NOMO-1 treated with DMSO at 0.1 percent for 48 hours (cell line): ENCODE results near the gene ST8SIA3.

ENCODE experiments used
- DNase-seq: peaks from one replicate; lab custom pipeline; 2025; ENCODE audit not compliant: unreplicated experiment; lab: John Stamatoyannopoulos, UW

Gene ST8SIA3, protein sequence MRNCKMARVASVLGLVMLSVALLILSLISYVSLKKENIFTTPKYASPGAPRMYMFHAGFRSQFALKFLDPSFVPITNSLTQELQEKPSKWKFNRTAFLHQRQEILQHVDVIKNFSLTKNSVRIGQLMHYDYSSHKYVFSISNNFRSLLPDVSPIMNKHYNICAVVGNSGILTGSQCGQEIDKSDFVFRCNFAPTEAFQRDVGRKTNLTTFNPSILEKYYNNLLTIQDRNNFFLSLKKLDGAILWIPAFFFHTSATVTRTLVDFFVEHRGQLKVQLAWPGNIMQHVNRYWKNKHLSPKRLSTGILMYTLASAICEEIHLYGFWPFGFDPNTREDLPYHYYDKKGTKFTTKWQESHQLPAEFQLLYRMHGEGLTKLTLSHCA

DNA sequence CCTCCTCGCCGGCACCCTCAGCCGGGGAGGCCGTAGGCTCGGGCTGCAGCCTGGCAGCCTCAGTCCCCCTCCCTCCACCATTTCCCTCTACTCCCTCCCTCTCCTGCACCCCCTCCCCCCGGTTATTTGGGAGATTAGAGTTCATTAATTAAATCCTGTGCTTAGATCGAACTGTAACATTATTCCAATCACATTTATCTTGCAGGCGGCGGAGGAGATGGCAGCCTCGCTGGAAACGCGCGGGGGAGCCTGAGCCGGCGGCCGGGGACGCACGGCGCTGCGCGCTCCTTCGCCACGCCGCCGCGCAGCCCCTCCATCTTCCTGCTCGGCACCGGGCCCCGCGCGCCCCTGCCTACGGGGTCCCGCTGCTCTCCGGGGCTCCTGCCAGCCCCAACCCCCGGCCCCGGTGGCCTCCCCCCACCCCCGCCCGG, at the start of gene ST8SIA3:
Gene ST8SIA3, plus strand, starts transcription at position 287 of the 431 bp plus-strand sequence. CDS start 290 bp downstream, outside the sequence.
- DNase-seq: no peak

DNA sequence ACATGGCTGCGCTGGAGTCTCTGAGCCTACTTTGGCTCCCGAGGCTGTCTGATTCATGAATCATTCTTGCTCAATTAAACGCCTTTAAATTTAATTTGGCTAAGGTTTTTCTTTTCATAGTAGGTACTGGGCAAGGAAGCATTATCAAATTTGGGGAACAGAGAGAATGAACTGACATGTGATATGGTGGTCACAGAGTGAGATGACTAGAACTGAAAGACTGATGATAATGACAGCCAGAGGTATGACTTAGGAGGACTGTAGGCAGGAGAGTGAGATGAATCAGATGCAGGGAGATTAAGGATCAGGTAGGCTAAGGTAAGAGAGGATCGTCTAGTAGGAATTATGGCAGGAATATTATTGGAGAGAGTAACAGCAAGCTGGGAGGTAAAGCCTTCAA, 40.9 kb upstream of the ST8SIA3 start:
- DNase-seq: no peak

DNA sequence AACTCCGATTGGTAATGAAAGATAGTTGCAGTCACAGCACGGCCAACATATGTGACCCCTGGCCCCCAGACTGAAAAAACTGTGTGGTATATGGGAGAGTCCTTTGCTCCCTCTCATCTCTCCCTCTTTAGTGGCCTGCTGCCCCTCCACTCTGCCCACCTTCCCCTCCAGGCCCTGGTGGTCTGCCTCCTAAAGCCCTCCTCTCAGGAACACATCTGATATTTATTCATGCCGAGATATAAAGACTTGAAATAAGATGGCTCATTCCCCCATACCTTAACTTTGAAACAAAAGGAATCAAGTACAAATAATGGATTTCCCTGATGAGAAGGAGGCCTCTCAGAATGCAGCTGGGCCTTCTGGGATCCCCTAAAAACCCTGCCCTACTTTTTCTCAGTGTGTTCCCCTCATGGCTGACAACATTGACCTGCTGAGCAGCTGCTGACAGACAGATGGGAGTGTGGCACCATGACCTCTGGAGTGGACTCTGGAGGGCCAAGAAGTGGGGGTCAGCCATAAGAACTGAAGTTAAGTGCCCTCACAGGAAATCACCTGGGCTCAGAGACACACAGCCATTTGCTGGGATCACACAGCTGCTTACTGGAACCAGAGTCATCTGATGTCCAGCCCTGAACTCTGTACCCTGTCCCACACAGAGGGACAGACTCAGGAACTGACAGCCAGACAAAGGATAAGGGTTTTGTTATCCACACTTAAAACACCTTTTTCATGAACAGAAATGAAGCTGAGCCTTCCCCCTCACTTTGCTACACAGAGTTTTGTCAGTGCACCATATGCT, 39.8 kb upstream of the ST8SIA3 start:
- no peak for DNase-seq

DNA sequence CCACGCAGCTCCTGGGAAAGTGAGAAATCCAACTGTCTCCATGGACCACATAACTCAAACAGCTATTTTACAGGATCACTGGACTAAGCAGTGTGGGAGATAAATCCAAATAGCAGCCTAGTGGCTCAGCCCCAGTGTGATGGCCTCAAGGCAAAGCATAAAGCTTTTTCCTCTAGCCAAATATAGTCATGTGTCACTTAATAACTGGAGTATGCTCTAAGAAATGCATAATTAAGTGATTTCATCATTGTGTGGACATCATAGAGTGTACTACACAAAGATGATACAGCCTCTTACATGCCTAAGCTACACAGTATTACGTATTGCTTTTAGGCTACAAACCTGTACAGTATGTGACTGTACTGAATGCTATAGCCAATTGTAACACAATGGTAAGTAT, 31.8 kb upstream of the ST8SIA3 start:
- DNase-seq: no peak

DNA sequence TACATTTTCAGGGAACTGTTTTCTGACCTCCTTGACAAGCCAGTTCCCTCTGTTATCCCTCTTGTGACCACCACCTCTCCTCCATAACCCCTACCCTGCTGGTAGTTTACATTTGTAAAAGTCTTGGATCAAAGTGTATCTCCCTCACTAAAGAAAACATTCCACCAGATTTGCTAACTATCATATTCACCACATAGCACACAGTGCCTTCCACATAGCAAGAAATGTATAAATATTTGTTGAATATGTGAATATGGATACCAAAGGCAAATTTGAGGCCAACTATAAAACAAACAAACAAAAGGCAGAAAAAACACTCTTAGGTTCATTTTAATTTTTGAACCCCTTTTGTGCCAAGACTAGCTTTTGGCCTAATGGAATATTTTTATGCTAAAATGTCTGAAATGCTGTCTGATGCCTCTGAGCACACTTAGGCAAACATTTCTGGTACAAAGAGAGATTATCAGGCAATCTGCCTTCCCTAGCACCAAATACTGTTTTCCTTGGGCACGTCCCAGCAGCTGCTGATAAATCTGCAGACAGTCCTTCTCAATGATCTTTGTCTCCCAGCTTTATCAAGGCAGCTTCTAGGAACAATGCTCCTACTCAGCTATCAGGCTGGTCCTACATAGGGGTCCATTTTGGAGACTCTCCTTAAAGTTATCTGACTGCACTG, 26.7 kb upstream of the ST8SIA3 start:
- no peak for DNase-seq

DNA sequence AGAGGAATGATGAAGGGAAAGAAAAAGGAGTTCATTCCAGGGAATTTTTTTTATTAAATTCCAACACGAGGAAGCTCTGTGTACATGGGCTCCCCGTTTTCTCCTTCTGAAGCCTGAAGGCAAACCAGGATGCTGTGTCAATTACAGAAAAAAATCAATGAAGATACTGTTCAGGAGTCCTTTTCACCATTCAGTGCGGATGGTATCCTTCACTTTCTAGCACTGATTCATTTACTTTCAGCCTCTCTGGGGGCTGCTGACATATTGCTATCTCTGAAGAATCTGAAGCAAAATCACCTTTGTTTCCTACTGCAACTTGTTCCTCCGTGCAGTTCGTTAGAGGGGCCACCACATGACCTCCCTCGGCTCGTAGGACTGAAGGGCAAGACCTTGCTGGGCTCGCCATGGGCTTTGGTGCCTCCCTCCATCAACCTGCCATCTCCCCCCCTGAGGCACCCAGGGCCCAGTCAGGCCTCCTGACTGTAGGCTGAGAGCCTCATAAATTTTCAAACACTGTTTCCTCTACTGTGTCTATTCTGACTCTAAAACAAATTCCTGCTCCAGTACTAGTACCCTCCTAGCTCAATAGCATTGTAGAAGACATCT, 25.5 kb upstream of the ST8SIA3 start:
- no peak for DNase-seq

DNA sequence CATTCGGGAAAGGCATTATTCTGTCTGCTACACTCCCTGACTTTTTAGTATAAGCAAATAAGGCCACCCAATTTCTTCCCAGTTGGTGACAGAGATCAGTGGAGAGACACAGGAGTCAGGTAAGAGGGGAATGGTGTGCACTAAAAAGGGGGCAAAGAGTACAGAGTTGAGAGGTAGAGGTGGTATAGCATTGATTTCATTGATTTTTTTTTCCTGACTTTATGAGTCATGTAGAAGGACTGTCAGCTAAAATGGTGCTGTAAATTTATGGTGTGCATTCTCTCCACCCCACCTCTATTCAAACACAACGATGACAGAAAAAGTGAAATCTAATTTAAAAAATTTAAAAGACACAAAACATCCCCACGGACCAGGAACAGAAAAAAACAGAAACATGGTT, 23.7 kb upstream of the ST8SIA3 start:
- no peak for DNase-seq

DNA sequence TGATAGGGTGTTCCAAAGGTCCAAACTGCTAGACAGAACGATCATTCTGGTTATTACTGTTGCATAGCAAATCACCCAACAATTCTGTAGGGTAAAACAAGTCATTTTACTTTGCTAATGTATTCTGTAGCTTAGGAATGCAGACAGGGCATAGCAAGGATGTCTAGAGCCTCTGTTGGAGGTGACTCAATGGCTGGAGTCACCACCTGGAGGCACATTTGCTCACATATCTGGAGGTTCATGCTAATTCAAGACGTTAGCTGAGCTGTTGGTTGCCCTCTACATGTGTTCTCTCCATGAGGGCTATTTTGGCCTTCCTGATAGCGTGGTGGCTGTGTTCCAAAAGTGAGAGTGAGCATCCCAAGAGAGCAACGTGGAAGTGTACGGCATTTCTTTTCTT, 22.5 kb upstream of the ST8SIA3 start:
- DNase-seq: no peak

DNA sequence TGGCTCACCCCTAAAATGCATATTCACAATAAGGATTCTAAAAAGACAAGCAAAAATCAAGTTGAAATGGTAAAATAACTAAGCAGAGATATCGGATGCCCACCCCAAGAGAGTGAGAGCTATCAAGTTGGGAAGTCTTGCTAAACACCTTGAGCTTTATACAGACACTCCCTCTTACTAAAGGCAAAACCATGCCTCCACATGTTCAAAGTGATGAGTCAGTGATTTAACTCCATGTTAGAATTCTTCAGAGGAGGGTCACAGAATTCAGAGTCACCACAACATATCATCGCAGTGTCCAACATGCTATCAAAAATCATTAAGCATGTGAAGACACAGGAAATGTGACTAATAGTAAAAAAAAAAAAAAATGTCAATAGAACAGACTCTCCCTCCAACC, 20.6 kb upstream of the ST8SIA3 start:
- DNase-seq: no peak

DNA sequence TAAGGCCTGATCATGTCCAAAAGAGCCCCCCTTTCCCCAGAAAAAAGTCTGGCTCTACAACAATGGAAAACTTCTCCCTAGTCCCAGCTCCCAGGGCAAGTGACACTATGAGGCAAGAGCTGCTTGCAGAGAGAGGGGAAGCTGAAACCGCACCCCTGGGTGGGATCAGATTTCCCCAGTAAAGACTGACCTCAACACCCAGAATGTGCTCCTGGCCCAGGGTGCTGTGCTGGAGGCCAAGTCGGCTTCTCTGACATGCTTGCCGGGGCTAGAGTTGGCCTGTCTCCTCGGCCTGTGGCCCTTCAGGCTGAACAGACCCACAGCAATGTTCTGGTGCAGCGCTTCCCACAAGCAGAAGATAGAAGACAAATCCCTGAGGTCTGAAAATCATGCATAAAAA, 18.4 kb upstream of the ST8SIA3 start:
- no peak for DNase-seq

DNA sequence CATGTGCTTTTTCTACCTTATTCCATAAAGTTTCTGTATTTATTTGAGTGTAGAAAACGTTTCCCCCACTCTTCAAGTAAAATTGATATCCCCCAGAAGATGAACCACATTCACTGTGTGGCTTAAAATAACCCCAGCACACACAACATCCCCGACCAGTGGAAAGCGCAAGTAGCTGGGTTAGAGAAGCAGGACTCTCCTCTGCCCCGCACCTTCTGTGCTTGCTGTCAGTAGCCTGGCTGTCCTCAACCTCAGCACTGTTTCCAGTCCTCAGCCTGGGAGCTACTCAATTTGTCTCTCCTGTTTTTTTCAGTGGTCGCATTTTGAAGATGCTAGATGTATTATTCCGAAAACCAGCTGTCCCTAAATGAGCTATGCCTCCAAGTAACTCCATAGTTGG, 18.0 kb upstream of the ST8SIA3 start:
- DNase-seq: no peak

DNA sequence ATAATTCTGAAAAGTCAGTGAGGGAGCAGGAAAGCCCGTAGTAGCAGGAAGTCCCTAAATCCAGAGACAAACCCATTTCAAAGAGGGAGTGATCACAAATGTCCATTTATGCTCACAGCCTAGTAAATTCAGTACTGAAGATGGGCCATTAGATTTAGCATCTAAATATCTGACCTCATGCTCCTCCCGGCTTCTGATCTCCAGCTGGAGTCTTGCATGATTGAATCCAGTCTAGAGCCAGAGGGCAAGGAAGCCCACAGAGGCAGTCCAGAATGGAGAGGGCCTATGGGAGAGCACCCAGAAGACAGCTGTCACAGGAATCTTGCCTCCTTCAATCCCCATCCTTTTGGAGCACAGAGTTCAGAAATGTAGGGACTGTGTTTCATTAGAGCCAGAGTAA, 16.0 kb upstream of the ST8SIA3 start:
- no peak for DNase-seq

DNA sequence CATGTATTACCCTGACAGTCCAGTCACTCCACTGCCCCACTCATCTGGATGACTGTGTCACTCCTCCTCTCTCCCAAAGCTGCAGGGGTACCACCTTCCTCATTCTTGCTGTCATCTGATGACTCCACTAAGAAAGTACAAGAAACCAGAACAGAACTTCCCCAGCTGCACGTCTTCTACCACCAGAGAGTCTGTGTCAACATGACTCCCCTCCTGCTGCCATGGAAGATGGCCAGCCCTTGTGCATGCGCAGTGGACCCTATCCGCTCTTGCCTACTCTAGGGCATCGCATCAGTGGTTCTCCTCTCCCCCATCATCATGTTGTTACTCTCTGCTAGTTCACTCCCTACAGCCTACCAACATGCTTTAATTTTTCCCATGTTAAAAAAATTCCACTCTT, 14.5 kb upstream of the ST8SIA3 start:
- DNase-seq: peak; percentile 19

DNA sequence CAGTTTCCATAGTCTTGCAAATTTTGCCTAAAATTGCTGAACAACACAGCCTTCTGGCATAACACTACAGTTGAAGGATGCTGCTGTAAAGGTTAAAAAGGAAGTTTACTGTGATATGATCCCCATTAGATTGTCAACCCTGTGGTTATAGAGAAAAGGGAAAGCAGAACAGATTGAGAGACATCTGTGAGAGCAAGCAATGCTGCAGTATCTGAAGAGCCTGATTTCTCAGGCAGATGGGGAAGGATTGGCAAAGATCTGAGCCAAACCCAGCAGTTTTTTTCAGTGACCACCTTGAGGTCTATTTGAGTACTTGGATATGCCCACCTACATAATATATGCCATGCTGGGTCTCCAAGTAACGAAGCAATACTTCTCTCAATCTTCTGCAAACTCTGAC, 8.5 kb upstream of the ST8SIA3 start:
- peak; percentile 39 for DNase-seq

DNA sequence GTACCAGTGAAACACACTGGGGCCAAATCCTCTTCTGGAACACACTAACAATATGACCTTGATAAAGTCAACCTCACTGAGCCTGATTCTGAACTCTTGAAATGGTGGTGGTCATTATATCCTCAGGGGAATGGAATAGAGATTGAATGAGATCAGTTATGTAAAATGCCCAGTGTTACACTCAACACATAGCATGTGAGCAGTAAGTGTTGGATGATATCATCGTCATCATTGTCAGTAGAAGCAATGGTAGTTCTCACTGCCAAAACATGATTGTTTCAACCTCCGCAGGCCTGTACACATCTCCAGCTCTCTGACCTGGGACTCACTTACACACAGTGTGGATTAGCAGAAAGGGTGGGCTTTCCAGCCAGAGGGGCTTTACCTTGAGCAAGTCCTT, 5.5 kb upstream of the ST8SIA3 start:
- DNase-seq: no peak

DNA sequence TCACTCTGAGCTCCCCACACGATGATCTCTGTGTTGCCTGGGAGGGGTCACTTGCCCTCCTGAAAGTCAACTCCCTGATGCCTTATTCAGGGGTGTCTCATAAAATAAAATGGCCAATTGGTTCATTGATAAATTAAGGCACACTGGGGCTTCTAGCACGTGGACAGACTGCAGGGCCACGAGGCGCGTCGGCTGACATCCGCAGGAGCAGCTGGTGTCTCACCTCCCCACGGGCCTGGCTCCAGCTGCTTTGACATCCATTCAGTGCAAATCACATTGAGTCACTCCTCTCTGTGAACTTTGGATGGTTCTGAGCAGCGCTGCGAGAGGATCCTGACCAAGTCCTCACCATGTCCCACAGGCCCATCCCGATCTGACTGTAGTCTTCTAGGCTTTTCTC, 4.6 kb upstream of the ST8SIA3 start:
- DNase-seq: no peak

DNA sequence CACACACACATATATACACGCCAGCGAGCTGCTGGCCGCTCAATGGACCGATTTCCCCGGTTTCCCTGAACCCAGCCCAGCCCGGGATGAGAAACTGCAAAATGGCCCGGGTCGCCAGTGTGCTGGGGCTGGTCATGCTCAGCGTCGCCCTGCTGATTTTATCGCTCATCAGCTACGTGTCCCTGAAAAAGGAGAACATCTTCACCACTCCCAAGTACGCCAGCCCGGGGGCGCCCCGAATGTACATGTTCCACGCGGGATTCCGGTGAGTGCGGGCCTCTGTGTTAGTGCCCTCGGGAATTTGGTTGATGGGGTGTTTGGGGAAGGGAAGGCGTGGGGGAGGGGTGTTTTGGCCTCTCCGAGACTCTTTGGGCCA, 392 bp downstream of the ST8SIA3 start:
- DNase-seq: no peak

DNA sequence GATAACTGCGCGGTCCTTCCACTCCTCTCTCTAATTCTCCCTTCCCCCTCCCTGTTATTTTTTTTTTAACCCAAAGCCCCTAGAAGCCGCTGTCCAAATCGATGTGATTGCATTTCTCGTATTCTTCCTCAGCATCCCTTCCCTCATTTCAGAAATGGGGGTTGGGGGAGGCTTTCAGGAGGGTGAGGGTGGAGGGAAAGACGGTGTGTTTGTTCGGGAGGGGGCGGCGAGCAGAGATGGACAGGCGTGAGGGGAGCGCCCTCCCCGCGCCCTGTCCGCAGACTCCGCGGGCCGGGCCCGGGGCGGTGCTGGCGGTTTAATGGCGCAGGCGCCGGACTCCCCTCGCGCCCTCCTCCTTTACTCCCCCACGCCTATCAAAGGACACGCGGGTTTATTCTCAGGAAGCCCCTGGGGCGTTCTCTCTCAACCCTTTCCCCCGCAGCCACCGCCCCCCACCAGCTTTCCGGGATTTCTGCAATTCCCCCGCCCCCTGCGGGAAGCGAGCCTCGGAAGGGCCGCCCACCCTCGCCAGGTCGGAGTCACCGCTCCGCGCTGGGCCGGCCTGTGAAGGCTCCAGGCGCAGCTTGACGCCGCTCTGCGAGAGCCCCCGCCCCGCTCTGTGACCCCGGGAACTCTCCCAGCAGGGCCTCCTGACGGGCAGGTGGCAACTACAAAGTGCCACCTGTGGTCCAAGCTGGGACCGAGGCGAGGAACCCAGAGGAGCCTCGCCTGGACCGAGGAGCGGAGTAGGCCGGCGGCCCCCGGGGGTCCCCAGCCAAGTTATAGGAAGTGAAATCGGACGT, 981 bp downstream of the ST8SIA3 start:
- DNase-seq: no peak

DNA sequence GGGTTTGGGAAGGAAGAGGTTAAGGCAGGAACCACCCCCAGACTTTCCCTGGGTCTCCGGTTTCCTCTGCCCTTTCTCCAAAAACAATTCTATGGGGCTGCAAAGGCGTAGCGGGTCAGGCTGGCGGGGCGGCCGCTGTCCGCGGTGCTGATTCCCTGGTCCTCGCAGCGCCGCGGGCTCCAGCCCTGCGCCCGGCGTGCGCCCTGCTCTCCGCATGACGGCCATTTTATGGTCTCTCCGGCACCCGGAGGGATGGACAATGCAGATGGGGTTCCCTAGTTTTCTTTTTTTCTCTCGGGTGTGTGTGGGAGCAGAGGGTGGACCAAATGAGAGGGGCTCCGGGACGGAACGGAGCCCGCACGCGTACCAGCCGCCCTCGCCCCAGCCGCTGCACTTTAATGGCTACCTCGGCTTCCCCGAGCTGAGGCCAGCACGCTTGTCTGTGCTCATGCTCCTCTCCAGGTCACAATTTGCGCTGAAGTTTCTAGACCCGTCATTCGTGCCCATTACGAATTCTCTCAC, 1.6 kb downstream of the ST8SIA3 start:
- DNase-seq: no peak

DNA sequence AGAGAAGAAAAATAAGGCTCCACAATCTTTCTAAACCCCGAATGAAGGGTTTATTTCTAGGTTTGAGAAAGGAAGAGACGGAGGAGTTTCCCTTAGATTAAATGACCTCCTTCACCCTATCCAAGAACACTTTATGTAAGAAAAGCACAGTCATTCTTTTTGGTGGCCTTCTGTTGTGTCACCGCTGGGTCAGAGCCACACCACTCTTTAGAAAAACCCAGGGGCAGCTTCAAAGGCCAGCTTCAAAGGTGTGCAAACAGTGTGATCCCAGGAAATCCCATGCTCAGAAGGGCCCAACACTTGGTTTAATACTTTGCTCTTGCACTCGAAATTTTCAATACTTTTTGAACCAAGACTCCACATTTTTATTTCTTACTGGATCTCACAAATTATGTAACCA, 7.1 kb downstream of the ST8SIA3 start:
- DNase-seq: no peak
